CD4-positive, alpha-beta T cell treated with Interleukin-4 for 1 hour (primary cell): ENCODE measurements around the gene GSTM2.
"Not testable (repeated sequence)": the region's sequence is repeated elsewhere in the genome, so short reads cannot be mapped to it uniquely, and the experiment has no call there.

Experiments
- DNase-seq, 2 donors: peaks; one replicate each; pipeline ENCODE4 v3.0.0-alpha.2; 2020 to 2022

GSTM2 gene

GRCh38 chr1:109685399-109685798 is 17.5 kb downstream of the GSTM2 start:
- not testable (repeated sequence) for DNase-seq

- DNase-seq, result not testable (repeated sequence)
These were observed 18.0 kb downstream of the GSTM2 start for GRCh38 chr1:109685890-109686289.

DNA sequence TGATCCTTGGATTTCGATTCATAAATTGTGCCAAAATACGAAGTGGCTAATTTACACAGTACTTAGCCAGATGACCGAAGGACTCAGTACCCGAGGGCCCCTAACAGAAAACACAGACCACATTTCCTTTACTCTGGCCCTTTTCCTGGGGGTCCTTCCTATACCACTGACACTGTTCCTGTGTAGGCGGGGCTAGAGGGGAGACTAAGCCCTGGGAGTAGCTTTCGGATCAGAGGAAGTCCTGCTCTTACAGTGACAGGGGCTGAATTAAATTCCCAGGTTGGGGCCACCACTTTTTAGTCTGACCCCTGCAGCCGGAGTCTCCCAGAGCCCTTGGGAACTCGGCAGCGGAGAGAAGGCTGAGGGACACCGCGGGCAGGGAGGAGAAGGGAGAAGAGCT is 19.3 kb downstream of the GSTM2 start:
- not testable (repeated sequence) for DNase-seq

DNA sequence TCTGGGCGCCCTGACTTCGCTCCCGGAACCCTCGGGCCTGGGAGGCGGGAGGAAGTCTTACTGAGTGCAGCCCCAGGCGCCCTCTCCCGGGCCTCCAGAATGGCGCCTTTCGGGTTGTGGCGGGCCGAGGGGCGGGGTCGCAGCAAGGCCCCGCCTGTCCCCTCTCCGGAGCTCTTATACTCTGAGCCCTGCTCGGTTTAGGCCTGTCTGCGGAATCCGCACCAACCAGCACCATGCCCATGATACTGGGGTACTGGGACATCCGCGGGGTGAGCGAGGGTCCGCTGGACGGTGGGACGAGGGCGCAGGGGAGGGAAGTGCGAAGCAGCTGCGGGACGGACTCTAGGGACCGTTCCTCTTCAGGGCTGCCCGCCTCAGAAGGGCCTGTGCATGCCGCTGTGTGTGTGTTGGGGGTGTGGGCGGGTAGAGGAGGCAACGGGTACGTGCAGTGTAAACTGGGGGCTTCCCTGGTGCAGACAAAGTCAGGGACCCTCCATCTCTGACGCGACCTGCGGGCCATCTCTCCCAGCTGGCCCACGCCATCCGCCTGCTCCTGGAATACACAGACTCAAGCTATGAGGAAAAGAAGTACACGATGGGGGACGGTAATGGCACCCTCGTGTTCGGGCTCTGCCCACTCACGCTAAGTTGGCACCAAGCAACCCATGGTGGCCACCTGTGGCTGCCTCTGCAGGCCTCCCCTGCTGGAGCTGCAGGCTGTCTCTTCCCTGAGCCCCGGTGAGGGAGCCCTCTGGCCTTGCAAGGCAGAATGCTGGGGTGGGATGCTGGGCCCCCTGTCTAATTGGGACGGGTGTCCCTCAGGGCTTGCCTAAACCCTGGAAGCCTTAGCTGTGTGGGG is 20.0 kb downstream of the GSTM2 start, which contains the start of gene GSTM1:
Gene GSTM1 (plus strand): TSS at position 177 of the 859 bp plus-strand sequence. CDS start 57 bp downstream, at position 234.
- peak in 1 of 2 donors; percentile 81 for DNase-seq

DNA sequence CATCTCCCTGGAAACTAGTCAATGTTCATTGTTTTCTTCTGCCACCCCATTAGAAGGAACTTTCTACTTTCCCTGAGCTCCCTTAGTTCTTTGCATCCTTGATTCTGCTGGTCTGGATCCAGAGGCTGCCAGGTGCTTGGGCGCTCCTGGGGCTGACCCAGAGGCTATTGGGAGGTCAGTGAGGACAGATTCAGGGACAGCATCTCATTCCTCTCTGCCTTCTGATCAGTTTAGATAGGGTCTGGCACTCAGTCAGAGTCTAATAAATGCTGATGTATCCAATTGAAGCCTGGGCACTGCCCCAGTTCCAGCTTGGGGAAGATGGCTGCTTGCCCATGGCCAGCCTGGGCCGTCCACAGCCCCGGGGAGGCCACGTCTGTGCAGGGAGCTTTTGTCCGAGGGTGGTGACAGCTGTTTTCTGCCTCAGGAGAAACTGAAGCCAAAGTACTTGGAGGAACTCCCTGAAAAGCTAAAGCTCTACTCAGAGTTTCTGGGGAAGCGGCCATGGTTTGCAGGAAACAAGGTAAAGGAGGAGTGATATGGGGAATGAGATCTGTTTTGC is 22.1 kb downstream of the GSTM2 start:
- no peak for DNase-seq

GRCh38 chr1:109691759-109692158 is 23.9 kb downstream of the GSTM2 start:
- DNase-seq, result no peak

GRCh38 chr1:109694400-109694799 is 26.5 kb downstream of the GSTM2 start:
- not testable (repeated sequence) for DNase-seq

- not testable (repeated sequence) for DNase-seq
These were observed 27.3 kb downstream of the GSTM2 start for GRCh38 chr1:109695138-109695537.

- no peak for DNase-seq
These were observed 29.2 kb downstream of the GSTM2 start for GRCh38 chr1:109697066-109697465.

GRCh38 chr1:109697861-109698260 is 30.0 kb downstream of the GSTM2 start:
- not testable (repeated sequence) for DNase-seq

- DNase-seq, result not testable (repeated sequence)
These were observed 35.1 kb downstream of the GSTM2 start for GRCh38 chr1:109702940-109703339.

DNA sequence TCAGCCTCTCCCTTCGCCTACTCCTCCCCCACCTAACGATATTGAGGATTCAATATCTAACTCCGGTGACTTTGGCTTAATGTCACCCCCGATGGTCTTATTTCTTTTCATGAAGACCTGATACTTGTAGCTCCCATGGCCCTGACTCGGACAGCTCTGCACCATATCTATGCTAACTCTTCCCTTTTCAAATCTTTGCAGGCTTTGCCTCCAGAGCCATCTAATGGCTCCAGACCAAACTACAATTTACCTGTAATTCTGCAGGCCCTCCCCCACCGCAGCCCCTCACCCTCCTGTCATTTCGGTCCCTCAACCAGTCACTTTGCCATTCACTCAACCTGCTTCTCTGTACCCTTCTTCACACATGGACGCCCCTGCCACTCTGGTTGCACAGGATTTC is 36.3 kb downstream of the GSTM2 start:
- no peak for DNase-seq

GRCh38 chr1:109705411-109705810 is 37.6 kb downstream of the GSTM2 start:
- no peak for DNase-seq

- DNase-seq, result not testable (repeated sequence)
These were observed 41.1 kb downstream of the GSTM2 start for GRCh38 chr1:109708949-109709348.

- not testable (repeated sequence) for DNase-seq
These were observed 42.0 kb downstream of the GSTM2 start for GRCh38 chr1:109709822-109710221.

GRCh38 chr1:109711593-109712320 is 43.9 kb downstream of the GSTM2 start, which contains the start of gene GSTM5:
Gene GSTM5, plus strand, starts transcription at chr1:109712251. Its CDS starts 62 bp downstream, at chr1:109712313.
- DNase-seq, result not testable (repeated sequence)

DNA sequence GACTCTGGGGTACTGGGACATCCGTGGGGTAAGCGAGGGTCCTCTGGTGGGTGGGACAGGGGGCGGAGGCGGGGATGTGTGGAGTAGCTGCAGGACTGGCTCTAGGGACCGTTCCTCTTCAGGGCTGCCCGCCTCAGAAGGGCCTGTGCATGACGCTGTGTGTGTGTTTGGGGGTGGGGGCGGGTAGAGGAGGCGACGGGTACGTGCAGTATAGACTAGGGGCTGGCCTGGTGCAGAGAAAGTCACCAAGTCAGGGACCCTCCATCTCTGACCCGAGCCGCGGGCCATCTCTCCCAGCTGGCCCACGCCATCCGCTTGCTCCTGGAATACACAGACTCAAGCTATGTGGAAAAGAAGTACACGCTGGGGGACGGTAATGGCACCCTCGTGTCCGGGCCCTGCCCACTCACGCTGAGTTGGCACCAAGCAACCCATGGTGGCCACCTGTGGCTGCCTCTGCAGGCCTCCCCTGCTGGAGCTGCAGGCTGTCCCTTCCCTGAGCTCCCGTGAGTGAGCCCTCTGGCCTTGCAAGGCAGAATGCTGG is 44.5 kb downstream of the GSTM2 start:
- no peak for DNase-seq

DNA sequence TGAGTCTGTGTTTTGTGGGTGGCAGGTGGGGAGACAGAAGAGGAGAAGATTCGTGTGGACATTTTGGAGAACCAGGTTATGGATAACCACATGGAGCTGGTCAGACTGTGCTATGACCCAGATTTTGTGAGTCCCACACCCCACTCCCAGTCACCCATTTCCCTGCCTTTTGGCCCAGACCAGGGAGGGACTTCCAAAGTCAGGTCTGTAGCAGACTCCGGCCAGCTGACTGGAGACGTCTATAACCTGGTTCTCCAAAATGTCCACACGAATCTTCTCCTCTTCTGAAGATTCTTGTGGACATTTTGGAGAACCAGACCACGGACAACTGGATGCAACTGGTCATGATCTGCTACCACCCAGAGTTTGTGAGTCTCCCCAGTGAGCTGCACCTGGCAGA is 45.8 kb downstream of the GSTM2 start:
- no peak for DNase-seq

- DNase-seq, result no peak
These were observed 47.0 kb downstream of the GSTM2 start for GRCh38 chr1:109714661-109715372.

DNA sequence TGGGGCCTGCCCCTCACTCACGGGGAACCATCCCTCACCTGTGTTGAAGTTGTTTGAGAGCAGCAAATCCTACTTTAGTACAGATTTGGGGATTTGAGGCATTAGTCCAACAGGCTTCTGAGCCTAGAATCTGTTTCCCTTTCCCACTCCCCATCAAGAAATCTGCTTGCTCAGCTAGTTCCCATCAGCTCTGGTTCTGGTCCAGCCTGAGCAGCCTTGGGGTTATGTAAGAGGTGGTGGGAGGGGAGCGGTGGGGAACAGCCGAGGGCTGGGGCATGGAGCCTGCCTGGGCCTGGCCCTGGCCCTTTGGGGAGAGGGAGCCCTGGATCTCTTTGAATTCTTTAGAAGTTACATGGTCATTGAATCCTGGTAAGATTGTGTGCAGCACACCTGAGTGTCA is 48.3 kb downstream of the GSTM2 start:
- no peak for DNase-seq

DNA sequence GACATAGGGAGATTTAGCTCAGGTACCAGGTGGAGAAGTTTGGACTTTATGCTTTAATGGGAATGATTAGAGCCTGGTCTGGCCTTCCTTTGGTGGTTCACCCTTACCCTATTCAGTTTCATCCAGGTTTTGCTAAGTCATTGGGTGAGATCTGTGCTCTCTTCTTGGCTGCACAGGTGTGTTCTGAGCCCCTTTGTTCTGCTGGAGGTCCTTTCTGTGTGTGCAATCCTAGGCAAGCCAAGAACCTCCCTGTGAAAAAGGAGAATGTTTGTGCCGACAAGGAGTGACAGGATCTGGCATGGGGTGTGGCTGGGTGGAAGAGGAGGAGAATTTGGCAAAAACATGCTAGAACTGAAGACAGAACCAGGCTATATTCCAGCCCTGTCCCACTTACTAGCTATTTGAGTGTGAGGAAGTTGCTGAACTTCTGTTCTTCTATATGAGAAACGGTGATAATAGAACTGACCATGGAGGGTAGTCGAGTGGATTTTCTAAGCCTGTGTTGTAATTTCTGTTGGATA is 48.8 kb downstream of the GSTM2 start:
- no peak for DNase-seq

GRCh38 chr1:109717729-109718128 is 49.9 kb downstream of the GSTM2 start:
- DNase-seq, result no peak
